Uterus (tissue), 2 donors: Measurements from ENCODE around the gene KLHDC4.

ENCODE experiments used
- POLR2A ChIP-seq, 2 donors: fragments of 450-650 bp; IDR thresholded peaks; one replicate each; pipeline ENCODE4 v1.6.1; 2016; ENCODE audit warnings: antibody characterized with exemption in 2 of 2, mild to moderate bottlenecking in 1 of 2, moderate library complexity in 1 of 2
- TF ChIP-seq, protein P1 (sequence below), 4 experiments: fragments of 200-600 bp in 2 of 4; fragments of 450-650 bp in 2 of 4; sonication (generic) in 2 of 4; IDR thresholded peaks; one replicate each; pipeline ENCODE4 v1.5.1; 2016 to 2019; ENCODE audit warnings: antibody characterized with exemption in 4 of 4, mild to moderate bottlenecking in 2 of 4, moderate library complexity in 1 of 4

GRCh38 chr16:87757841-87758426 is 7.9 kb downstream of the KLHDC4 start:
- TF ChIP-seq POLR2A (IDR thresholded peaks at IDR 0.05) = no peak
- TF ChIP-seq, protein P1, sequence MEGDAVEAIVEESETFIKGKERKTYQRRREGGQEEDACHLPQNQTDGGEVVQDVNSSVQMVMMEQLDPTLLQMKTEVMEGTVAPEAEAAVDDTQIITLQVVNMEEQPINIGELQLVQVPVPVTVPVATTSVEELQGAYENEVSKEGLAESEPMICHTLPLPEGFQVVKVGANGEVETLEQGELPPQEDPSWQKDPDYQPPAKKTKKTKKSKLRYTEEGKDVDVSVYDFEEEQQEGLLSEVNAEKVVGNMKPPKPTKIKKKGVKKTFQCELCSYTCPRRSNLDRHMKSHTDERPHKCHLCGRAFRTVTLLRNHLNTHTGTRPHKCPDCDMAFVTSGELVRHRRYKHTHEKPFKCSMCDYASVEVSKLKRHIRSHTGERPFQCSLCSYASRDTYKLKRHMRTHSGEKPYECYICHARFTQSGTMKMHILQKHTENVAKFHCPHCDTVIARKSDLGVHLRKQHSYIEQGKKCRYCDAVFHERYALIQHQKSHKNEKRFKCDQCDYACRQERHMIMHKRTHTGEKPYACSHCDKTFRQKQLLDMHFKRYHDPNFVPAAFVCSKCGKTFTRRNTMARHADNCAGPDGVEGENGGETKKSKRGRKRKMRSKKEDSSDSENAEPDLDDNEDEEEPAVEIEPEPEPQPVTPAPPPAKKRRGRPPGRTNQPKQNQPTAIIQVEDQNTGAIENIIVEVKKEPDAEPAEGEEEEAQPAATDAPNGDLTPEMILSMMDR (IDR thresholded peaks at IDR 0.05) = no peak
